ENCODE results near the gene NDST3. TPM values are rescaled to one million over a fixed set of nuclear protein-coding genes. Genes with fewer than 3 reads are reported as not detected.

The NDST3 gene
- total RNA-seq, 3 donors from 2014 or later, result 0.29 TPM; not detected in 2

- intact Hi-C loops (cut with DNase I; ENCODE audit: low total_unique reads), result no loop called here
- Histone ChIP-seq H3K4me1 (no peaks in the 10 kb centered on the region), H3K4me3 (no peak overlapping the region), H3K9me3 (peaks cover 0 to 9% of the 10 kb centered on the region in 2 donors), H3K27me3 (no peaks in the 10 kb centered on the region), H3K27ac (no peak overlapping the region), H3K36me3 (no peaks in the 10 kb centered on the region)
- DNase-seq (ENCODE audit: low spot score in 2 of 2), result no peak
- no peak for TF ChIP-seq POLR2AphosphoS5 (IDR thresholded peaks at IDR 0.05)
- TF ChIP-seq CTCF (IDR thresholded peaks at IDR 0.05), result no peak
- no peak for TF ChIP-seq POLR2A (IDR thresholded peaks at IDR 0.05)
These were observed 120.4 kb downstream of the NDST3 start for GRCh38 chr4:118154649-118155048.

- no peaks in the 10 kb centered on the region for H3K4me1 ChIP-seq
- H3K9me3 ChIP-seq, result peaks cover 0 to 17% of the 10 kb centered on the region in 2 donors
- no peaks in the 10 kb centered on the region for H3K36me3 ChIP-seq
- DNase-seq (ENCODE audit: low spot score in 2 of 2), result no peak
- no peak overlapping the region for H3K4me3 ChIP-seq
- no peak overlapping the region for H3K27ac ChIP-seq
- intact Hi-C loops (cut with DNase I; ENCODE audit: low total_unique reads), result no loop called here
- TF ChIP-seq CTCF (IDR thresholded peaks at IDR 0.05) (no peak), POLR2A (IDR thresholded peaks at IDR 0.05) (no peak), POLR2AphosphoS5 (IDR thresholded peaks at IDR 0.05) (no peak)
- H3K27me3 ChIP-seq, result no peaks in the 10 kb centered on the region
These were observed 121.2 kb downstream of the NDST3 start for GRCh38 chr4:118155516-118155915.

- intact Hi-C loops (cut with DNase I; ENCODE audit: low total_unique reads), result no loop called here
- no peak for TF ChIP-seq POLR2A (IDR thresholded peaks at IDR 0.05)
- TF ChIP-seq POLR2AphosphoS5 (IDR thresholded peaks at IDR 0.05), result no peak
- TF ChIP-seq CTCF (IDR thresholded peaks at IDR 0.05), result no peak
- Histone ChIP-seq H3K36me3 (no peaks in the 10 kb centered on the region), H3K9me3 (peaks cover 5 to 24% of the 10 kb centered on the region in 2 donors), H3K4me3 (no peak overlapping the region), H3K4me1 (no peaks in the 10 kb centered on the region), H3K27ac (no peak overlapping the region), H3K27me3 (no peaks in the 10 kb centered on the region)
- no peak for DNase-seq (ENCODE audit: low spot score in 2 of 2)
These were observed 124.6 kb downstream of the NDST3 start for GRCh38 chr4:118158763-118159375.

GRCh38 chr4:118167306-118167705 is 133.0 kb downstream of the NDST3 start:
- Histone ChIP-seq H3K36me3 (no peaks in the 10 kb centered on the region), H3K4me1 (no peaks in the 10 kb centered on the region), H3K4me3 (no peak overlapping the region), H3K9me3 (peaks cover 0 to 20% of the 10 kb centered on the region in 2 donors), H3K27me3 (no peaks in the 10 kb centered on the region), H3K27ac (no peak overlapping the region)
- no peak for DNase-seq (ENCODE audit: low spot score in 2 of 2)
- intact Hi-C loops (cut with DNase I; ENCODE audit: low total_unique reads), result no loop called here
- TF ChIP-seq POLR2AphosphoS5 (IDR thresholded peaks at IDR 0.05), result no peak
- TF ChIP-seq CTCF (IDR thresholded peaks at IDR 0.05), result no peak

- DNase-seq (ENCODE audit: low spot score in 2 of 2), result no peak
- intact Hi-C loops (cut with DNase I; ENCODE audit: low total_unique reads), result no loop called here
- no peak for TF ChIP-seq POLR2A (IDR thresholded peaks at IDR 0.05)
- TF ChIP-seq POLR2AphosphoS5 (IDR thresholded peaks at IDR 0.05), result no peak
- TF ChIP-seq CTCF (IDR thresholded peaks at IDR 0.05), result no peak
These were observed 137.1 kb downstream of the NDST3 start for GRCh38 chr4:118171381-118171780.

More at GRCh38 chr4:118171381-118171780, 137.1 kb downstream of the NDST3 start:
- H3K27ac ChIP-seq, result no peak overlapping the region
- no peaks in the 10 kb centered on the region for H3K27me3 ChIP-seq
- H3K4me1 ChIP-seq, result no peaks in the 10 kb centered on the region
- no peaks in the 10 kb centered on the region for H3K36me3 ChIP-seq
- no peak overlapping the region for H3K4me3 ChIP-seq
- H3K9me3 ChIP-seq, result peaks cover 0 to 17% of the 10 kb centered on the region in 2 donors

Data from breast epithelium (tissue), 4 donors.